ENCODE measurements around the gene GPR161. TPM values are rescaled to one million over a fixed set of nuclear protein-coding genes. Genes with fewer than 3 reads are reported as not detected.

GPR161 gene
- total RNA-seq, 1 experiment from 2014 or later: 6.6 TPM

DNA sequence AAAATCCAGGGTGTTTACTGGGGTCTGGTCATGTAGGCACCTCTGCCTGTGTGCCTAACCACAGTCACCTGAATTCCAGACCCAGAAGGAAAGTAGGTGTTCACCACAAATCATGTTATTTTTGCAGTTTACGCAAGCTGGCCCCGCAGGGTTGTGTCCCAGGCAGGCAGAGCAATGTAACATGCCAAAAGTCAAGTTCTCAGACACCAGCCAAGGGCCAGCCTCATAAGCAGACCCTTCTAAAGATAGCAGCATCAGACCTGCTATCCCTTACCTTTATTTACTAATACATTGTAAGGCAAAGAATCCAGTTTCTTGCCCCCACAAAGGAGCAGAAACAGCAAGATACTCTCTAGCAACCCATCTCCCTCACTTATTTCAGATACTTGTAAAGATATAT, 83.0 kb downstream of the GPR161 start:
- no peak for DNase-seq (ENCODE audit: unreplicated experiment)
- POLR2A ChIA-PET: interaction anchor here (1.1 to 1.3 kb wide), 2 partner anchors 12 to 83 kb away, joined by 3 to 4 read pairs; no protein-coding TSS in a partner anchor
- intact Hi-C loops (cut with micrococcal nuclease): no loop called here
- Mint-ChIP-seq H3K4me1 (ENCODE audit: insufficient read depth, unreplicated experiment) (peaks cover 6% of the 10 kb centered on the region), H3K4me3 (ENCODE audit: unreplicated experiment) (no peak overlapping the region), H3K9me3 (ENCODE audit: unreplicated experiment) (no peaks in the 10 kb centered on the region), H3K27ac (ENCODE audit: low read depth, unreplicated experiment) (peak overlapping the region; percentile 7), H3K36me3 (ENCODE audit: insufficient read depth, unreplicated experiment) (peaks cover 38% of the 10 kb centered on the region), H3K27me3 (ENCODE audit: insufficient read depth, unreplicated experiment) (no peaks in the 10 kb centered on the region)
- CTCF ChIA-PET: interaction anchor here (0.6 to 1.5 kb wide), 5 partner anchors 8 to 261 kb away, joined by 3 to 4 read pairs (median 3); no protein-coding TSS in a partner anchor
- TF ChIP-seq, protein P1, sequence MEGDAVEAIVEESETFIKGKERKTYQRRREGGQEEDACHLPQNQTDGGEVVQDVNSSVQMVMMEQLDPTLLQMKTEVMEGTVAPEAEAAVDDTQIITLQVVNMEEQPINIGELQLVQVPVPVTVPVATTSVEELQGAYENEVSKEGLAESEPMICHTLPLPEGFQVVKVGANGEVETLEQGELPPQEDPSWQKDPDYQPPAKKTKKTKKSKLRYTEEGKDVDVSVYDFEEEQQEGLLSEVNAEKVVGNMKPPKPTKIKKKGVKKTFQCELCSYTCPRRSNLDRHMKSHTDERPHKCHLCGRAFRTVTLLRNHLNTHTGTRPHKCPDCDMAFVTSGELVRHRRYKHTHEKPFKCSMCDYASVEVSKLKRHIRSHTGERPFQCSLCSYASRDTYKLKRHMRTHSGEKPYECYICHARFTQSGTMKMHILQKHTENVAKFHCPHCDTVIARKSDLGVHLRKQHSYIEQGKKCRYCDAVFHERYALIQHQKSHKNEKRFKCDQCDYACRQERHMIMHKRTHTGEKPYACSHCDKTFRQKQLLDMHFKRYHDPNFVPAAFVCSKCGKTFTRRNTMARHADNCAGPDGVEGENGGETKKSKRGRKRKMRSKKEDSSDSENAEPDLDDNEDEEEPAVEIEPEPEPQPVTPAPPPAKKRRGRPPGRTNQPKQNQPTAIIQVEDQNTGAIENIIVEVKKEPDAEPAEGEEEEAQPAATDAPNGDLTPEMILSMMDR (IDR thresholded peaks at IDR 0.05; ENCODE audit: unreplicated experiment): no peak
- no TSS peak for BruUV-seq (replicated peaks)

DNA sequence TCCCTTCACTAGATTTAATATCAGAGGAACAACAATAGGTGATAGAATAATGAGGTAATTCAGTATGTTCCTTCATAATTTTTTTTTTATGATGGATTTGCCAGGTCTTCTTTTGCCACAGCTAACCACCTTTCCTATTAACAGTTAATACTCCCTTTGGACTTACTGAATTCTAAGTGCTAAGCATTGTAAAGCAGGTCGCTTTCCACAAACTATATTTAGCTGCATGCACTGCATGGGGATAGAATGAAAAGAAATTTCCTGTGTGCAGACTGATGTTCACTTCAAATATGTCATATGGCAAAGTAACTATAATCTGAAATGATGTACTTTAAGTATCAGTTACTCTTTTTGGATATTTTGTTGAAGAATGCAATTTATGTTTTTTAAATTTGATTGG, 85.8 kb downstream of the GPR161 start:
- H3K27me3 Mint-ChIP-seq (ENCODE audit: insufficient read depth, unreplicated experiment): no peaks in the 10 kb centered on the region
- POLR2A ChIA-PET: no interaction called here
- no TSS peak for BruUV-seq (replicated peaks)
- peaks cover 37% of the 10 kb centered on the region for H3K36me3 Mint-ChIP-seq (ENCODE audit: insufficient read depth, unreplicated experiment)
- TF ChIP-seq, protein P1 (IDR thresholded peaks at IDR 0.05; ENCODE audit: unreplicated experiment): no peak
- H3K9me3 Mint-ChIP-seq (ENCODE audit: unreplicated experiment): no peaks in the 10 kb centered on the region
- no peaks in the 10 kb centered on the region for H3K4me1 Mint-ChIP-seq (ENCODE audit: insufficient read depth, unreplicated experiment)
- CTCF ChIA-PET: interaction anchor here (0.6 to 2.0 kb wide), 5 partner anchors 21 to 190 kb away, joined by 3 to 10 read pairs (median 3); no protein-coding TSS in a partner anchor
- no peak for DNase-seq (ENCODE audit: unreplicated experiment)
- no peak overlapping the region for H3K27ac Mint-ChIP-seq (ENCODE audit: low read depth, unreplicated experiment)
- intact Hi-C loops (cut with micrococcal nuclease): no loop called here
- H3K4me3 Mint-ChIP-seq (ENCODE audit: unreplicated experiment): no peak overlapping the region

- Mint-ChIP-seq H3K4me1 (ENCODE audit: insufficient read depth, unreplicated experiment) (no peaks in the 10 kb centered on the region), H3K27ac (ENCODE audit: low read depth, unreplicated experiment) (no peak overlapping the region), H3K9me3 (ENCODE audit: unreplicated experiment) (no peaks in the 10 kb centered on the region), H3K27me3 (ENCODE audit: insufficient read depth, unreplicated experiment) (no peaks in the 10 kb centered on the region), H3K36me3 (ENCODE audit: insufficient read depth, unreplicated experiment) (peaks cover 43% of the 10 kb centered on the region), H3K4me3 (ENCODE audit: unreplicated experiment) (no peak overlapping the region)
- CTCF ChIA-PET: interaction anchor here (0.6 to 2.0 kb wide), 7 partner anchors 32 to 189 kb away, joined by 3 to 10 read pairs (median 3); no protein-coding TSS in a partner anchor
- TF ChIP-seq, protein P1 (IDR thresholded peaks at IDR 0.05; ENCODE audit: unreplicated experiment): no peak
- intact Hi-C loops (cut with micrococcal nuclease): no loop called here
- no peak for DNase-seq (ENCODE audit: unreplicated experiment)
- POLR2A ChIA-PET: no interaction called here
- BruUV-seq (replicated peaks): no TSS peak
Measured at GRCh38 chr1:168050307-168050706, 86.4 kb downstream of the GPR161 start.

DNA sequence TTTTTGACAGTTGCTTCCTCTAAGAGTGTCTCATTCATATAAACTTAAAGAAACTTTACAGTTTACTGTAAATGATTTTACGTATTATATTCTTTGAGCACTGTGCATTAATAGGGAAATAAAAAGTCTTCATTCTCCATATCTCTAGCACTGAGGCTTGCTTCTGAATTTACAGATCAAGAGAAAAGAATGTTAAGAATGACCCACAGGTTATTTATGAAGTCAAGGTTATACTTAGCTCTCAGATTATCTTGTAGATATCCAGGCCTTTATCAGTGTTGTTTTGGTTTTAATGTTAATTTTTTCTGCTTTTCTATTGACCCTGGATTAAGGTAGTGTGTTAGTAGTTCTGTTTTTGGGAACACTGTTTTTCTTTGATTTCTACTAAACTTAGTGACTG, 91.4 kb downstream of the GPR161 start:
- no TSS peak for BruUV-seq (replicated peaks)
- no peak for DNase-seq (ENCODE audit: unreplicated experiment)
- ChIA-PET CTCF (interaction anchor here (0.6 kb wide), 1 partner anchor 9 kb away, joined by 3 read pairs; no protein-coding TSS in a partner anchor), POLR2A (interaction anchor here (0.6 kb wide), 1 partner anchor 36 kb away, joined by 3 read pairs; no protein-coding TSS in a partner anchor)
- Mint-ChIP-seq H3K9me3 (ENCODE audit: unreplicated experiment) (no peaks in the 10 kb centered on the region), H3K36me3 (ENCODE audit: insufficient read depth, unreplicated experiment) (peaks cover 61% of the 10 kb centered on the region), H3K4me3 (ENCODE audit: unreplicated experiment) (no peak overlapping the region), H3K4me1 (ENCODE audit: insufficient read depth, unreplicated experiment) (no peaks in the 10 kb centered on the region), H3K27me3 (ENCODE audit: insufficient read depth, unreplicated experiment) (no peaks in the 10 kb centered on the region), H3K27ac (ENCODE audit: low read depth, unreplicated experiment) (no peak overlapping the region)
- intact Hi-C loops (cut with micrococcal nuclease): no loop called here
- TF ChIP-seq, protein P1 (IDR thresholded peaks at IDR 0.05; ENCODE audit: unreplicated experiment): no peak

All from MCF 10A (cell line).